HG02763 (cell line): ENCODE measurements around the gene ILK.
A peak's percentile ranks its signal among the peaks of the same experiment; 100 is the strongest.

ENCODE experiments used
- ATAC-seq: cut with Tn5 transposase; IDR thresholded peaks from one replicate; pipeline ENCODE4 v1.9.1; 2021; ENCODE audit warnings: mild to moderate bottlenecking, moderate library complexity; ENCODE audit not compliant: unreplicated experiment

The ILK gene

GRCh38 chr11:6603287-6604080, at the start of gene ILK, which contains the start of gene RRP8:
Gene ILK (plus strand): TSS chr11:6603774. CDS start chr11:6604272, 498 bp downstream.
Gene RRP8 (minus strand): TSS chr11:6603616. CDS start chr11:6603502, 114 bp downstream.
- ATAC-seq, result peak; percentile 73

- ATAC-seq, result no peak
Observed at GRCh38 chr11:6554828-6555706, 48.5 kb upstream of the ILK start.

- no peak for ATAC-seq
Observed at GRCh38 chr11:6556139-6556949, 47.2 kb upstream of the ILK start.

GRCh38 chr11:6557063-6557462, 46.5 kb upstream of the ILK start:
- no peak for ATAC-seq

- no peak for ATAC-seq
Observed at GRCh38 chr11:6557761-6558674, 45.6 kb upstream of the ILK start.

- no peak for ATAC-seq
Observed at GRCh38 chr11:6559369-6559768, 44.2 kb upstream of the ILK start.

GRCh38 chr11:6561288-6561687, 42.3 kb upstream of the ILK start:
- no peak for ATAC-seq

GRCh38 chr11:6563121-6563619, 40.4 kb upstream of the ILK start:
- ATAC-seq, result no peak

- ATAC-seq, result no peak
Observed at GRCh38 chr11:6563667-6564066, 39.9 kb upstream of the ILK start.

- no peak for ATAC-seq
Observed at GRCh38 chr11:6565325-6565724, 38.2 kb upstream of the ILK start.

- no peak for ATAC-seq
Observed at GRCh38 chr11:6565988-6566703, 37.4 kb upstream of the ILK start.

- no peak for ATAC-seq
Observed at GRCh38 chr11:6566704-6567370, 36.7 kb upstream of the ILK start.

GRCh38 chr11:6567371-6567745, 36.2 kb upstream of the ILK start:
- ATAC-seq, result no peak

GRCh38 chr11:6568191-6568918, 35.2 kb upstream of the ILK start:
- no peak for ATAC-seq

GRCh38 chr11:6569706-6570105, 33.9 kb upstream of the ILK start:
- ATAC-seq, result no peak

GRCh38 chr11:6570691-6571427, 32.7 kb upstream of the ILK start:
- ATAC-seq, result no peak

- no peak for ATAC-seq
Observed at GRCh38 chr11:6571434-6572008, 32.1 kb upstream of the ILK start.
